NT2/D1 (cell line): ENCODE data around the gene LRRC31.

Experiments used
- YY1 ChIP-seq: IDR thresholded peaks from 2 replicates; pipeline ENCODE4 v1.6.1; 2011; ENCODE audit not compliant: insufficient read length, insufficient read depth
- ZNF274 ChIP-seq: IDR thresholded peaks from 2 replicates; pipeline ENCODE4 v1.6.1; 2011; ENCODE audit warnings: mild to moderate bottlenecking, low read depth, low read length

DNA sequence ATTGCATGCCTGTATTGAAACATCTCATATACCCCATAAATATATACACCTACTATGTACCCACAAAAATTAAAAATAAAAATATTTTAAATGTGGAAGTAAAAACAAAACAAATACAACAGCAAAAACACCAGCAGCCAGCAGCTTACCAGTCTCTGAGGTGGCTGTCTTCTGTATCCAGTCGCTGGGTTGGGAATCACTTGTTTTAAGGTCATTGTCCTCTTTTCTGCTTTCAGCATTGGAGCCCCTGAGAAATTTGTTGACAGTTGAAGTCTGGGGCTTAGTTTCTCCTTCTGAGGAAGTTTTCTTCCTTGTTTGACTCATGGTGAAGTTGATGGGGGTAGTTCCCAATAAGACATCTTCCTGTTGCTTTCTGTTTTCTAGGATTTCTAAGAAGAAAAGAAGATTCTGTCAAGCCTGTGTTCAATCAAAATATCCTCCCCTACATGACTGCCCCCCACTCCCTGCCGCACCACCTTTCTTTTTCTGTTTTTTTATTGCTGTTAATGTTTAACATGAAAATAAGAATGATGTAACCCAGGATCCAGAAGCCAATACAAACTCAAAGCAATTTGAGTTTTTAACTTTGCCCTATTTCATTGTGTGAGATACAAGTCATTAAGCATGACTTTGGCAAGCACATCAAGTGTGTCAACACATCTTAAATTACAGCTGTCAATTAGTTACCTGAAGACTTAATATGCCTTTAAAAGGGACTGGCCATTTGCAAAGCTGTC is at the start of gene LRRC31:
- TF ChIP-seq YY1 (no peak), ZNF274 (no peak)
